HG03354 (cell line): ENCODE results near the gene UPP2.
A peak's percentile ranks its signal among the peaks of the same experiment; 100 is the strongest.

Source experiments
- ATAC-seq: cut with Tn5 transposase; IDR thresholded peaks from one replicate; pipeline ENCODE4 v1.9.1; 2021; ENCODE audit warnings: mild to moderate bottlenecking; ENCODE audit not compliant: unreplicated experiment, poor library complexity, severe bottlenecking

UPP2 gene

GRCh38 chr2:158102446-158102845 is 770 bp downstream of the UPP2 start:
- ATAC-seq = no peak

- ATAC-seq = no peak
Observed at GRCh38 chr2:158103411-158104012, 1.8 kb downstream of the UPP2 start.

GRCh38 chr2:158104903-158105302 is 3.2 kb downstream of the UPP2 start:
- no peak for ATAC-seq

- ATAC-seq = no peak
Observed at GRCh38 chr2:158112992-158113391, 11.3 kb downstream of the UPP2 start.

GRCh38 chr2:158113741-158114295 is 12.1 kb downstream of the UPP2 start:
- no peak for ATAC-seq

- ATAC-seq = no peak
Observed at GRCh38 chr2:158114516-158114915, 12.8 kb downstream of the UPP2 start.

GRCh38 chr2:158115202-158115767 is 13.6 kb downstream of the UPP2 start:
- ATAC-seq = no peak

- ATAC-seq = no peak
Observed at GRCh38 chr2:158116936-158117335, 15.3 kb downstream of the UPP2 start.

- ATAC-seq = no peak
Observed at GRCh38 chr2:158120102-158120501, 18.4 kb downstream of the UPP2 start.

- no peak for ATAC-seq
Observed at GRCh38 chr2:158120664-158121641, 19.3 kb downstream of the UPP2 start.

- no peak for ATAC-seq
Observed at GRCh38 chr2:158124896-158125295, 23.2 kb downstream of the UPP2 start.

GRCh38 chr2:158125756-158126498 is 24.3 kb downstream of the UPP2 start:
- ATAC-seq = no peak

GRCh38 chr2:158127380-158127804 is 25.7 kb downstream of the UPP2 start:
- ATAC-seq = no peak

- ATAC-seq = no peak
Observed at GRCh38 chr2:158128168-158128973, 26.7 kb downstream of the UPP2 start.

- ATAC-seq = no peak
Observed at GRCh38 chr2:158129037-158129436, 27.4 kb downstream of the UPP2 start.

- ATAC-seq = peak; percentile 73
Observed at GRCh38 chr2:158130832-158131473, 29.3 kb downstream of the UPP2 start.

GRCh38 chr2:158131483-158131912 is 29.8 kb downstream of the UPP2 start:
- no peak for ATAC-seq

- ATAC-seq = no peak
Observed at GRCh38 chr2:158131919-158132566, 30.4 kb downstream of the UPP2 start.
